Epithelial cell of esophagus (primary cell): ENCODE data around the gene EHMT2.

ENCODE experiments used
- DNase-seq: peaks from one replicate; pipeline ENCODE4 v3.0.0; 2010; ENCODE audit warnings: low read depth
- H3K4me3 ChIP-seq: 2 replicates; pipeline ENCODE4 v1.5.1; 2011; ENCODE audit warnings: mild to moderate bottlenecking, low read length, control low read depth
- TF ChIP-seq, protein P1 (sequence below): IDR thresholded peaks from 2 replicates; pipeline ENCODE4 v1.5.1; 2011; ENCODE audit warnings: low read depth, mild to moderate bottlenecking, low read length, control low read depth, inconsistent platforms; ENCODE audit not compliant: insufficient read depth; ENCODE audit errors: missing control alignments

Gene EHMT2

GRCh38 chr6:31837369-31838113 is 60.0 kb downstream of the EHMT2 start:
- TF ChIP-seq, protein P1, sequence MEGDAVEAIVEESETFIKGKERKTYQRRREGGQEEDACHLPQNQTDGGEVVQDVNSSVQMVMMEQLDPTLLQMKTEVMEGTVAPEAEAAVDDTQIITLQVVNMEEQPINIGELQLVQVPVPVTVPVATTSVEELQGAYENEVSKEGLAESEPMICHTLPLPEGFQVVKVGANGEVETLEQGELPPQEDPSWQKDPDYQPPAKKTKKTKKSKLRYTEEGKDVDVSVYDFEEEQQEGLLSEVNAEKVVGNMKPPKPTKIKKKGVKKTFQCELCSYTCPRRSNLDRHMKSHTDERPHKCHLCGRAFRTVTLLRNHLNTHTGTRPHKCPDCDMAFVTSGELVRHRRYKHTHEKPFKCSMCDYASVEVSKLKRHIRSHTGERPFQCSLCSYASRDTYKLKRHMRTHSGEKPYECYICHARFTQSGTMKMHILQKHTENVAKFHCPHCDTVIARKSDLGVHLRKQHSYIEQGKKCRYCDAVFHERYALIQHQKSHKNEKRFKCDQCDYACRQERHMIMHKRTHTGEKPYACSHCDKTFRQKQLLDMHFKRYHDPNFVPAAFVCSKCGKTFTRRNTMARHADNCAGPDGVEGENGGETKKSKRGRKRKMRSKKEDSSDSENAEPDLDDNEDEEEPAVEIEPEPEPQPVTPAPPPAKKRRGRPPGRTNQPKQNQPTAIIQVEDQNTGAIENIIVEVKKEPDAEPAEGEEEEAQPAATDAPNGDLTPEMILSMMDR: no peak
- H3K4me3 ChIP-seq: peak overlapping the region; percentile 92
- no peak for DNase-seq

GRCh38 chr6:31836474-31837368 is 60.8 kb downstream of the EHMT2 start:
- H3K4me3 ChIP-seq: peak overlapping the region; percentile 92
- no peak for DNase-seq
- TF ChIP-seq, protein P1: peak; percentile 18

DNA sequence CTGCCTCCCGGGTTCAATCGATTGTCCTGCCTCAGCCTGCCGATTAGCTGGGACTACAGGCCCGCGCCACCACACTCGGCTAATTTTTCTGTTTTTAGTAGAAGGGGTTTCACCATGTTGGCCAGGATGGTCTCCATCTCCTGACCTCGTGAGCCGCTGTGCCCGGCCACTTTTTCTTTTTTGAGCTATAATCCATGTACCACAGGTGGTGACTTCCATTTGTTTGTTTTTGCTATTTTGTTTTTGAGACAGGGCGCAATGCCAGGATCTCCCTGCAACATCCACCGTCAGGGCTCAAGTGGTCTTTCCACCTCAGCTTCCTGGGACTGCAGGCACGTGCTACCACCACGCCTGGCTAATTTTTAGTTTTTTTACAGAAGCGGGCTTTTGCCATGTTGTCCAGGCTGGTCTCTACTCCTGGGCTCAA is 61.4 kb downstream of the EHMT2 start:
- TF ChIP-seq, protein P1: no peak
- no peak for DNase-seq
- H3K4me3 ChIP-seq: peak overlapping the region; percentile 92

- peak; percentile 80 for DNase-seq
- peak overlapping the region; percentile 92 for H3K4me3 ChIP-seq
- TF ChIP-seq, protein P1: no peak
These were observed 62.9 kb downstream of the EHMT2 start for GRCh38 chr6:31834367-31835250.

DNA sequence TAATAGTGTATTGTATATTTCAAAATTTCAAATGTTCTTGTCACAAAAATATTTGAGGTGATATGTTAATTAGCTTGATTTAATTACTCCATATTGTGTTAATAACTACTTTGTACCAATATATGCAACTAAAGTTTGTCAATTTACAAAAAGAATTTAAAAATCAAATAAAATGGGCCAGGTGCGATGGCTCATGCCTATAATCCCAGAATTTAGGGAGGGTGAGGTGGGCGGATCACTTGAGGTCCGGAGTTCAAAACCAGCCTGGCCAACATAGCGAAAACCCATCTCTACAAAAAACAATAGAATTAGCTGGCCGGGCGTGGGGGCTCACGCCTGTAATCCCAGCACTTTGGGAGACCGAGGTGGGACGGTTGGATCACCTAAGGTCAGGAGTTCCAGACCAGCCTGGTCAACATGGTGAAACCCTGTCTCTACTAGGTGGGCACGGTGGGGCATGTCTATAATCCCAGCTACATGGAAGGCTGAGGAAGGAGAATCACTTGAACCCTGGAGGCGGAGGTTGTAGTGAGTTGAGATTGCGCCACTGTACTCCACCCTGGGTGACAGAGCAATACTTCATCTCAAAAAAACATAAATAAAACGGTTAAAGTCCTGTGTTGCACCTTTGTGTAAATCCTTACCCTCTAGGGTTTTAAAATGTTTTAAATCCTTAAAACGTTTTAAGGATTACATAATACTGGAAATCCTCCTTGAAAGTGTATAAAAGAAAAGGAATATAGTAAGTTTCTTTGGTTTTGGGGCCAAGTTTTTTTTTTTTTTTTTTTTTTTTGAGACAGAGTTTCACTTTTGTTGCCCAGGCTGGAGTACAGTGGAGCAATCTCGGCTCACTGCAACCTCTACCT is 65.9 kb downstream of the EHMT2 start:
- peak; percentile 46 for DNase-seq
- peak overlapping the region; percentile 67 for H3K4me3 ChIP-seq
- TF ChIP-seq, protein P1: no peak
